ENCODE results near the gene FOXRED2.
"Not testable (repeated sequence)": the region's sequence is repeated elsewhere in the genome, so short reads cannot be mapped to it uniquely, and the experiment has no call there.

FOXRED2 gene

DNA sequence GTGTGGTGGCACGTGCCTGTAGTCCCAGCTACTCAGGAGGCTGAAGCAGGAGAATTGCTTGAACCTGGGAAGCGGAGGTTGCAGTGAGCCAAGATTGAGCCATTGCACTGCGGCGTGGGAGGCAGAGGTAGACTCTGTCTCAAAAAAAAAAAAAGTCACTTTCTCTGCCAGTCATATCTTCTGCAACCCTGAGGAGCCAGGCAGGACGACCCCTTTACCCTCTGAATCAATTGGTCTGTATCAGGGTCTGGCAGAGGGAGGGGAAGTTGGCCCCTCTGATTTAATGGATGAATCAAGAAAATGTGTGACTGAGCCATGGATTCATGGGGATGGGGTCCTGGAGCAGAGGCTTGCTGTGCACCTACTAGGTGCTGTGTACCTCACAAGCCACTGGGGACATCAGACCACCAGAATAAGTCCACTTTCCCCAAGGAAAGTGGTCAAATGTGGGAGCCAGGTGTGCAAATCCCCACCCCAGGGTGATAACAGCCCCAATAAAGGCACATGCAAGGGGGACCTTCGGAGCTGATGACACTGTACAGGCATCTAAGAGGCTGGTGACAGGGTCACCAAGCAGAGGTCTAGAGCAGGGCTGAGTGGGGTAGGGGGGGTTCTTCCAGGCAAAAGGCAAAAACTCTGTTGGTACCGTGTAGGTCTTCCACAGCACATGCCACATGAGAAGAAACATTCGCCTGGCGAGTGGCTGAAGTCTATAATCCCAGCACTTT, 54.4 kb downstream of the FOXRED2 start:
- no peak for DNase-seq (ENCODE audit: low read depth, low spot score)

DNA sequence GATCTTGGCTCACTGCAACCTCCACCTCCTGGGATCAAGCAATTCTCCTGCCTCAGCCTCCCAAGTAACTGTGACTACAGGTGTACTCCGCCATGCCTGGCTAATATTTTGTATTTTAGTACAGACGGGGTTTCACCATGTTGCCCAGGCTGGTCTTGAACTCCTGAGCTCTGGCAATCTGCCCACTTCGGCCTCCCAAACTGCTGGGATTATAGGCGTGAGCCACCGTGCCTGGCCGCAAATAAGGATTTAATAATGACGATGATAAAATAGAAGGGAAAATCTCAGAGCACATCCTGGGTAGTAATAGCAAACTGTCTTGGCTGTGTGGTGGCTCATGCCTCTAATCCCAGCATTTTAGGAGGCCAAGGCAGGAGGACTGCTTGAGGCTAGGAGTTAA, 55.9 kb downstream of the FOXRED2 start:
- not testable (repeated sequence) for DNase-seq (ENCODE audit: low read depth, low spot score)

DNA sequence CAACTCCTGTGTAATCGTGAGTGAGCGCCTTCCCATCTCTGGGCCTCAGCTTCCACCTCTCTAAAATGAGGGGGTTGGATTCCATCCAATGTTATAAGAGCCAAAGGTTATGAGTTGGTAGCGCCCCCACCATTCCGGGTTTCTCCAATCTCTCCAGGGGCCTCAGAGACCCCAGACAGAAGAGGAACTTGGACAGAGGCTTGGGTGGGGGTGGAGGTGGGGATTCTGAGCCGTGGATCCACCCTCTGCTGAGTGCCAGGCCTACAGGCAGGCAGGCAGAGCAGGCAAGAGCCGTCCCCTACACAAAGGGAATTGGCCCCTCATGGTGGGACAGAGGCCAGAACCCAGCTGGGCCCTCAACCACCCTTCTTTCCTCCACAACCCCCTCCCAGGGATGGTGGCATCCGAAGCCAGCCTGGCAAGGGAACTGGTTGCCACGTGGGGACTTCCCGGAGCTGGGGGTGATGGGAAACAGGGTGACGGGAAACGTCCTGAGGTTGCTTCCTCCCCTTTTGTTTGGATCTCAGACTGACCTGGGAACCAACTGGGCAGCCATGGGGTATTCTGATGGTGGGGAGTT, 57.2 kb downstream of the FOXRED2 start:
- no peak for DNase-seq (ENCODE audit: low read depth, low spot score)

DNA sequence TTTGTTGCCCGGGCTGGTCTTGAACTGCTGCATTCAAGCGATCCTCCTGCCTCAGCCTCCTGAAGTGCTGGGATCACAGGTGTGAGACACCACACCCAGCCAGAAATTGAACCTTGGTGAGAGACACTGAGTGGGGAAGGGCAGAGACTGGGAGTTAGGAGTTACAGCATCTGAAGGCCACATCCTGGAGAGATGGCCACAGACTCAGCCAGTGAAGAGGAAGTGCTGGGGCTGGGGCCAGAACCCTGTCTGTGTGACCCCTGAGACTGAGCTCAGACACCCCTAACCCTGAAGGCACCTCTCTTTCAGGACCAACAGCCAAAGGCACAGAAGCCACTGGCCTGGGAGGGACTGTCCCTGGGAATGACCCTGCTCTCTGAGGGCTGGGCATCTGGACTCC, 59.2 kb downstream of the FOXRED2 start:
- no peak for DNase-seq (ENCODE audit: low read depth, low spot score)

DNA sequence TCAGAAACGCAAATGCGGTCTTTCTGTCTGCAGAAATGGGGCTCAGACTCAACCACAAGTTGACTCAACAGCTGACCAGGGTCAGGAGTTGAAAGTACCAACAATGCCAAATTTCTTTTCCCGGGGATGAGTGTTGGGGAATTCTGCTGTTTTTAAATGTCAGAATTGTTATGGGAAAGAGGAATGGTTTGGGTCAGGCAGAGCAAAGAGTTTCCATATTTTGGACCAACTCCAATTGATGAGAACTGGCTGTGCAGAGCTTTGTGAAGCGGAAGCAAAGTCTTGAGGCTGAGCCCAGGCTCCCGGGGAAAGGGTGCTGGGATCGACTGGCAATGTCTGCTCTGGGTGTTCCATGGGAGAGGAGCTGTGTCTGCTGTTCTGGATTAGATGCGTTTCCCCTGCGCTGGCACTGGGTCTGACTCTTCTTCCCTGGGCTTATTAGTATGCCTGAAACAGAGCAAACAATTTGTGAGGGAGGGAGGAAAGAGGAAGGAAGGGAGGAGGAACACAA, 61.6 kb downstream of the FOXRED2 start:
- DNase-seq (ENCODE audit: low read depth, low spot score), result no peak

DNA sequence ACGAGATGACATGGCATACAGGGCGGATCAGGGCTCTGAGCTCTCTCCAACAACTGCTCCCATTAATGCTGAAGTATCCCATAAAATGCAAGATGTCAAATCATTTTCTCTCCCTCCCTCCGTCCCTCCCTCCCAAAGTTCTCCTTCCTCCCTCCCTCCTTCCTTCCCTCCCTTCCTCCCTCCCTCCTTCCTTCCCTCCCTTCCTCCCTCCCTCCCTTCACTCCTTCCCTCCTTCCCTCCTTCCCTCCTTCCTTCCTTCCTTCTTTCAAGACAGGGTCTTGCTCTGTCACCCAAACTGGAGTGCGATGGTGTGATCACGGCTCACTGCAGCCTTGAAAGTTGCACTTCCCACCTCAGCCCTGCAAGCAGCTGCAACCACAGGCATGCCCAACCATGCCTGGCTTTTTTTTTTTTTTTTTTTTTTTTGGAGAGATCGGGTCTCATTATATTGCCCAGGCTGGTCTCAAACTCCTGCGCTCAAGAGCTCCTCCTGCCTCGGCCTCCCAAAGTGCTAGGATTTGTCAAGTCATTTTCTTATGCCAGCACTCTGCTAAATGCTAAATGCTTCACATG, 63.6 kb downstream of the FOXRED2 start:
- DNase-seq (ENCODE audit: low read depth, low spot score), result no peak

DNA sequence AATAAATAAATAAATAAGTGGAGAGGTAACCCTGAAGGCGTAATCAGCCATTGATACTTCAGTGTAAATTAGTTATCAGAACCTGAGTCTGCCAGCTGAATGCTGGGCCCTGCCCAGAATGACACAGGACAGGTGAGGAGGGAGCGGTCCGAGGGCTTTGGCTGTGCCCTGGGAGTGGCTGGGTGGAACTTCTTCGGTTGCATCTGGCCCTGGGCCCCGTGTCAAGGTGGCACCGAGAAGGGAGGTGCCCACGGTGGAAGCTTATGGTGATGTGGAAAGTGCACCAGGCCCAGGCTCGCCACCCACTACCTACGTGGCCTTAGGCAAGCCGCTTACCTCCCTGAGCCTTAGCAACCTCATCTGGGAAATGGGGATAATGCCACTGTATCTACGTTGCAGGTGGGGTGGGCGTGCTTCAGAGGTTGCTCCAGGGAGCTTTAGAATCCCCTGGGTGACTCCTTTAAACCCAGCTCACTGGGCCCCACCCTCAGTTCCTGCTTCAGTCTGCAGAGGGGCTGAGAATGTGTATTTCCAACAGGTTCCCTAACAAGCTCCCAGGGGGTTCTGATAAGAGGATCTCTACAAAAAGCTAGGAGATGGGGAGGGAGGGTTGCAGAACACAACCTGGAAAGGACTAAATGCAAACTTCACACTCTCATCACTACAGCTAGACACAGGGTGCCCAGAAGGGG, 64.2 kb downstream of the FOXRED2 start:
- DNase-seq (ENCODE audit: low read depth, low spot score), result no peak

DNA sequence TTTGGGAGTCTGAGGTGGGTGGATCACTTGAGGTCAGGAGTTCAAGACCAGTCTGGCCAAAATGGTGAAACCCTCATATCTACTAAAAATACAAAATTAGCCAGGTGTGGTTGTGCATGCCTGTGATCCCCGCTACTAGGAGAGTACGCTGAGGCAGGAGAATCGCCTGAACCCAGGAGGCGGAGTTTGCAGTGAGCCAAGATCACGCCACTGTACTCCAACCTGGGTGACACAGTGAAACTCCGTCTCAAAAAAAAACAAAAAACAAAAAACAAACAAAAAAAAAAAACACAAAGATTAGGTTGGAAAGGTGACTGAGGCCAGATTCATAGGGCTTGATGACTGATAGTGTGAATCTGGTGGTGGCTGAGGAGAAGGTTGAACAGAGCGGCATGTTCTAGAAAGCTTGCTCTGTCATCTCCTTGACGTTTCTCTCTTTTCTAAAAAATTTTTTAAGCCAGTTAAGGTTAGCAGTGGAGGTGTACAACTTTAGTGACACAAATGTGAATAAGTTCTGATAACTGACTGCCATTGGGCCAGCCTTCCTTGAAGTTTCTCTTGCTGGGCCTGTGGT, 66.3 kb downstream of the FOXRED2 start:
- no peak for DNase-seq (ENCODE audit: low read depth, low spot score)

DNA sequence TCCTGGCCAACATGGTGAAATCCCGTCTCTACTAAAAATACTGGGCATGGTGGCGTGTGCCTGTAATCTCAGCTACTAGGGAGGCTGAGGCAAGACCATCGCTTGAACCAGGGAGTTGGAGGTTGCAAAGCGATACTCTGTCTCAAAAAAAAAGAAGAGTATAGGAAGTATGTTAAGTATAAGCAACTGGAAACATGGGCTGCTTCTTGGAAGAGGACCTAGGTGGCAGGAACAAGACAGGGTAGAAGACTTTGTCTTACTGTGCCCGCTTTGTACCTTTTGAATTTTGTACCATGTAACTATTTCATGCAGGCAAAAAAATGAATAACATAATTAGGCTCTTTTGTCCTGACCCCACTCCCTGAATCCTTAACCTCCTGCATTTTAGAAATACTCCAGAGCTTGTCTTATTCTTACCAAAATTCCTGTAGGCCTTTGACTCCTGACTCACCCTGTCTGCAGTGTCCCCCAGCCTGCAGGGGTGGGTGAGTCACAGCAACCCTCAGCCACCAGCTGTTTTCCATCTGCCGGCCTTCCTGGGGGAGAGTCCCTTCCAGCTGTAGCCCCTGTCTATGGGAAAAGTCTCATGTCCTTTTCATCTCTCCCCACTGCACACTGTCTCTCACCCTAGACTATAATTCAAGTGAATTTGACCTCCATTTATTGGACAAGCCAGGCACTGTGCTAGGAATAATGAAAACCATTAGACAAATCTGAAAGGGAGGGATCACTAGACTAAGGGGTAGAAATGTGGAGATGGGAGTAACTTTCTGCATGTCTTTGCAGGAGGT, 67.2 kb downstream of the FOXRED2 start:
- no peak for DNase-seq (ENCODE audit: low read depth, low spot score)

All from activated CD4-positive, CD25-positive, alpha-beta regulatory T cell treated with anti-CD3 and anti-CD28 coated beads, Interleukin-2, amount 50 U/mL, for 16 hours (primary cell).